Skin epidermis (tissue), 12 donors: Measurements from ENCODE around the gene CEP76.

Experiments used
- H3K27ac ChIP-seq, 21 experiments: fragments of 200-600 bp; sonication (generic) in 11 of 21; one replicate each; pipeline ENCODE4 v1.5.0; 2020; ENCODE audit warnings: mild to moderate bottlenecking in 3 of 21, inconsistent platforms in 2 of 21, moderate library complexity in 2 of 21
- H3K4me3 ChIP-seq, 7 experiments: fragments of 200-600 bp; sonication (generic) in 2 of 7; one replicate each; pipeline ENCODE4 v1.5.0; 2020; ENCODE audit warnings: inconsistent platforms in 2 of 7, mild to moderate bottlenecking in 2 of 7, moderate library complexity in 1 of 7

The CEP76 gene

GRCh38 chr18:12702221-12703095 is at the start of gene CEP76, which contains the start of gene PSMG2:
Gene CEP76, minus strand, starts transcription at chr18:12702723. Its CDS starts 175 bp downstream, at chr18:12702548.
Gene PSMG2, plus strand, starts transcription at chr18:12703042. Its CDS starts 66 bp downstream, at chr18:12703108.
- Histone ChIP-seq H3K4me3 (peak within 1 kb of the TSS; percentile 62 to 97 (median 77)), H3K27ac (peak within 1 kb of the TSS; percentile 92 to 100 (median 100))

GRCh38 chr18:12751891-12752290 is 49.4 kb upstream of the CEP76 start:
- no peak overlapping the region for H3K27ac ChIP-seq

GRCh38 chr18:12751503-12751884 is 49.0 kb upstream of the CEP76 start:
- no peak overlapping the region for H3K4me3 ChIP-seq

More at GRCh38 chr18:12751891-12752290, 49.4 kb upstream of the CEP76 start:
- no peak overlapping the region for H3K4me3 ChIP-seq

GRCh38 chr18:12750715-12751502 is 48.4 kb upstream of the CEP76 start:
- H3K4me3 ChIP-seq = no peak overlapping the region
- H3K27ac ChIP-seq = no peak overlapping the region

More at GRCh38 chr18:12751503-12751884, 49.0 kb upstream of the CEP76 start:
- H3K27ac ChIP-seq = no peak overlapping the region

DNA sequence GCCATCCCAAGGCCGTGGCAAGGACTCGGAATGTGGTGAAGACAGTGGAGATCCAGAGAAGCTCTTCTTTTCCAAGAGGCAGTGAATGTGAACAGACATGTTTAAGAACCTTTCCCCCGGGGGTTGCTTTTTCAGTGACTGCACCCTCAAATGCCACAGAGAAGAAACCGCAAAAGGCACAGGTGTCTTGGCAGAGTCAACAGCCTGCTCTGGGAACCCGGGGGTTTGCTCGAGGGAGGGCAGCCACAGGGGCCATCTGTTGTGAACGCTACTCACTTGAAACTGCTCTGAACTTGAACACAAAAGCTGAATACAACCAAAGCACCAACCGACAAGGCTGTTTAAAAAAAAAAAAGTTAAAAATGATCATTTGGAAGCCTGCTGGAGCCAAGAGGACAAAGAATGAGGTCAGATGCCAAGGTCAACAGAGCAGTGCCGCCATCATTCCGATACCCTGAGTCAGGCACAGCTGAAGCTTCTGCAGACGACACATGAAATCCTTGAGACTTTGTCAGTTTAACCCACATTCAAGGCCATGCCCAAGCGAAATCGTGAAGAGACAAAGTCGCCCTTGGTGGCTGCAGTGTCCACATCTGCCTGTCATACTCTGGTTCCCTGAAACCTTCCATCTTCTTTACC is 47.7 kb upstream of the CEP76 start:
- Histone ChIP-seq H3K27ac (no peak overlapping the region), H3K4me3 (no peak overlapping the region)

- no peak overlapping the region for H3K4me3 ChIP-seq
- H3K27ac ChIP-seq = no peak overlapping the region
Measured at GRCh38 chr18:12749121-12749520, 46.6 kb upstream of the CEP76 start.

GRCh38 chr18:12748671-12749070 is 46.1 kb upstream of the CEP76 start:
- Histone ChIP-seq H3K27ac (no peak overlapping the region), H3K4me3 (no peak overlapping the region)

DNA sequence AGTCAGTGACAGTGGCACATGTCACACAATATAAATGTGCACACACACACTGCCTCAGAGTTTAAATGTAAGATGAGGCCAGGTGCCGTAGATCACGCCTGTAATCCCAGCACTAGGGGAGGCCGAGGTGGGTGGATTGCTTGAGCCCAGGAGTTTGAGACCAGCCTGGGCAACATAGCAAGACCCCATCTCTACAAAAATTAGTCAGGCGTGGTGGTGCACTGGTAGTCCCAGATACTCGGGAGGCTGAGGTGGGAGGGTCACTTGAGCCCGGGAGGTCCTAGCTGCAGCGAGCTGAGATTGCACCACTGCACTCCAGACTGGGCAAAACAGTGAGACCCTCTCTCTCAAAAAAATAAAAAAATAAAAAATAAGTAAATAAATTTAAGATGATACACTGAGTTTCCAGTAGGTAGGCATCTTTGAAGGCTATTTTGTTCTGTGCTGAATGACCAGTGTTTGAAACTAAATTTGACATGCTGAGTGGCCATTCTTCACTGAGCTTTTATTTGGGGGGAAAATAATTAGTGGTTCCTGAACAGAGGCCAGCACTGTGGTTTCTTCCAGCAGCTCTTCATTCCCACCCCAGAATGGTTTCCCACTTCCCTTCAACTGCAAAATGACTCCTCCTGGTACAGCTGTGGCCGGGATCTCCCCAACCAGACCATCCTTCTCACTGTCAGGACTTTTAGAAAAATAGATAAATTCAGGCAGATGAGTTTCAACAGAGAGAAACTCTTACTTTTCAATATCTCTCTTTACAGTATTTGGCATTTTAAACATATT is 45.2 kb upstream of the CEP76 start:
- Histone ChIP-seq H3K4me3 (no peak overlapping the region), H3K27ac (no peak overlapping the region)

GRCh38 chr18:12745095-12745795 is 42.7 kb upstream of the CEP76 start:
- H3K4me3 ChIP-seq = no peak overlapping the region

GRCh38 chr18:12744103-12744502 is 41.6 kb upstream of the CEP76 start:
- H3K27ac ChIP-seq = no peak overlapping the region

More at GRCh38 chr18:12745095-12745795, 42.7 kb upstream of the CEP76 start:
- H3K27ac ChIP-seq = no peak overlapping the region

GRCh38 chr18:12742453-12742852 is 39.9 kb upstream of the CEP76 start:
- Histone ChIP-seq H3K27ac (no peak overlapping the region), H3K4me3 (no peak overlapping the region)

More at GRCh38 chr18:12744103-12744502, 41.6 kb upstream of the CEP76 start:
- no peak overlapping the region for H3K4me3 ChIP-seq

GRCh38 chr18:12741351-12741750 is 38.8 kb upstream of the CEP76 start:
- Histone ChIP-seq H3K4me3 (no peak overlapping the region), H3K27ac (no peak overlapping the region)

- Histone ChIP-seq H3K27ac (no peak overlapping the region), H3K4me3 (no peak overlapping the region)
Measured at GRCh38 chr18:12737243-12737902, 34.9 kb upstream of the CEP76 start.

GRCh38 chr18:12726774-12727550 is 24.4 kb upstream of the CEP76 start:
- no peak overlapping the region for H3K27ac ChIP-seq

DNA sequence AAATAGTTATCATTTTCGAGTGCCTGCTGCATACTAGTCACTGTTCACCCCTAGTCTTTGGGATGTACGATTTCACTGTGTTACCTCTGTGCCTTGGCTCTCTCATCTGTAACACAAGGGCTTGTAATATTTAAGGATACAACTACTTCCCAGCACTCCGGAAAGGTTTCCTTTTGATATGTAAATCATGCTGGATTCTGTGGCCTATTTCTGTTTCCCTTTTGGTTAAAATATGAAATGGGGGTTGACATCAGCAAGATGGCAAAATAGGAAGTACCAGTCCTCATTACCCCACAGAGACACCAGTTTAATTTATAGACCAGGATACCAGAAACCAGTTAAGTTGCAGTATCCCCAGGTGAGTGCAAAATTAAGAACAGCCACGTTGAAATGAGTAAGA is 23.8 kb upstream of the CEP76 start:
- H3K27ac ChIP-seq = no peak overlapping the region
- H3K4me3 ChIP-seq = no peak overlapping the region

More at GRCh38 chr18:12726774-12727550, 24.4 kb upstream of the CEP76 start:
- H3K4me3 ChIP-seq = no peak overlapping the region

GRCh38 chr18:12722731-12723130 is 20.2 kb upstream of the CEP76 start:
- Histone ChIP-seq H3K27ac (no peak overlapping the region), H3K4me3 (no peak overlapping the region)

DNA sequence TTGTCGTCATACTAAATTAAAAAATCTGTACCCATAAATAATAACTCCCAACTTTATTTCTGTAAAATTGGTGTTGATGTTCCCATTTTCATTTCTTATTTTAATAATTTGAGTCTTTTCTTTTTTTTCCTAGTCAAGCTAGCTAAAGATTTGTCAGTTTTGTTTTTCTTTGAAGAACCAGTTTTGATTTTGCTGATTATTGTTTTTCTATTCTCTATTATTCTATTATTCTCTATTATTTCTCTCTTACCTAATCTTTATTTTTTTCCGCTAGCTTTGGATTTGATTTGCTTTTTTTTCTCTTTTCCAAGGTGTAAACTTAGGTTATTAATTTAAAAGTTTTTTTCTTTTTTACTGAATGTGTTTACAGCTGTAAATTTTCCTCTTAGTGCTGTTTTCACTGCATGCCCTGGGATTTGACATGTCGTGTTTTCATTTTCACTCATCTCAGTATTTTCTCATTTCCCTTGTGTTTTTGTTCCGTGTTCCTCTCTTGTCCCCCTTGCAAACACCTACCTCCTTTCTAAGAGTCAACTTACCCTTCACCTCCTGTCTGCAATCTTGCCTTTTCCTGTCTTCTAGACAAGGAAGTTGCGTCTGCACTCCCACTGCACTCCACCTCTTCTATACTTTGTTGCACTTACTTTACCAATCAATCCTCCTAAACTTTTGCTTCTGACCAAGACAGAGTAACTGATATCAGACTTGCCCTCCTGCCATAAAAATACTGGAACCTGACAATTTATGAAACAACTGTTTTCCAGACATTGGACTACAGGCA is 19.2 kb upstream of the CEP76 start:
- H3K27ac ChIP-seq = no peak overlapping the region
- no peak overlapping the region for H3K4me3 ChIP-seq
